K562 (cell line): ENCODE results near the gene IGF1R. TPM values are rescaled to one million over a fixed set of nuclear protein-coding genes. Genes with fewer than 3 reads are reported as not detected.

Experiments used
- ATAC-seq: fragments of 200-7000 bp; cut with Tn5 transposase; 3 replicates; pipeline ENCODE4 v1.9.1; 2020; ENCODE audit warnings: moderate library complexity
- BruUV-seq: library from RNA; stranded (reverse); fragments of 400-500 nt; replicated peaks from 2 replicates; lab custom pipeline; 2021; lab: Mats Ljungman, UMichigan
- CTCF ChIA-PET: fragments of 300-600 bp; formaldehyde crosslinking; extraction: SDS; loops from one replicate; lab custom pipeline; 2021; ENCODE audit warnings: low intra/inter-chr PET ratio; lab: Yijun Ruan, JAX
- POLR2A ChIA-PET: fragments of 300-600, 350-650 bp; sonication (Branson Sonifier 250); formaldehyde crosslinking; extraction: SDS; loops from one replicate; lab custom pipeline; 2021; ENCODE audit warnings: antibody characterized with exemption, inconsistent platforms; lab: Yijun Ruan, JAX
- DNase-seq, 4 experiments: peaks; one replicate each; pipeline versions ENCODE4 v3.0.0 to v3.0.0-alpha.2; 2011 to 2018; ENCODE audit warnings: low spot score in 3 of 4, mixed read lengths in 3 of 4; ENCODE audit errors: extremely low read depth in 1 of 4
- FAIRE-seq: peaks from 2 replicates; lab custom pipeline; 2011; peaks lifted over from hg19 to GRCh38; lab: Jason Lieb, UNC
- H2AFZ ChIP-seq: 2 replicates; pipeline ENCODE4 v1.6.0; 2011; ENCODE audit warnings: low read depth, low read length, control low read depth, inconsistent platforms
- H3K27ac ChIP-seq: fragments of 200-600 bp; 3 replicates; pipeline ENCODE4 v1.8.0; 2011; ENCODE audit warnings: low read depth, mild to moderate bottlenecking, control low read depth, inconsistent platforms, low read length, moderate library complexity, mixed read lengths; ENCODE audit errors: extremely low read depth
- H3K27me3 ChIP-seq, 2 experiments: fragments of 300-600 bp in 1 of 2; 2 replicates in 1 of 2; 3 replicates in 1 of 2; pipeline versions ENCODE4 v1.6.0 to v1.8.0; 2011; ENCODE audit warnings: inconsistent platforms in 2 of 2, low read length in 2 of 2, mild to moderate bottlenecking in 1 of 2, mixed read lengths in 1 of 2, moderate library complexity in 1 of 2; ENCODE audit not compliant: control insufficient read depth in 2 of 2, insufficient read depth in 2 of 2
- H3K36me3 ChIP-seq: fragments of 300-600 bp; 3 replicates; pipeline ENCODE4 v1.8.0; 2011; ENCODE audit warnings: mild to moderate bottlenecking, low read length, inconsistent platforms; ENCODE audit not compliant: control insufficient read depth, insufficient read depth
- H3K4me1 ChIP-seq, 2 experiments: fragments of 200-600 bp in 1 of 2; replicated peaks in 1 of 2; 2 replicates in 1 of 2; 3 replicates in 1 of 2; pipeline versions ENCODE4 v1.5.1 to v1.8.0; 2011; ENCODE audit warnings: inconsistent platforms in 2 of 2, low read length in 2 of 2, mild to moderate bottlenecking in 1 of 2, mixed read lengths in 1 of 2, moderate library complexity in 1 of 2; ENCODE audit not compliant: control insufficient read depth in 2 of 2, insufficient read depth in 2 of 2
- H3K4me2 ChIP-seq: 2 replicates; pipeline ENCODE4 v1.6.1; 2011; ENCODE audit warnings: low read length, control low read depth, inconsistent platforms, mixed read lengths; ENCODE audit not compliant: insufficient read depth
- H3K4me3 ChIP-seq: fragments of 200-600 bp; sonication (generic), shearing (Covaris generic); 2 replicates; pipeline ENCODE4 v1.5.1; 2016; ENCODE audit warnings: control low read depth, inconsistent platforms
- H3K79me2 ChIP-seq: fragments of 200-600 bp; 3 replicates; pipeline ENCODE4 v1.8.0; 2011; ENCODE audit warnings: low read length, inconsistent platforms; ENCODE audit not compliant: control insufficient read depth, insufficient read depth
- H3K9ac ChIP-seq, 2 experiments: 2 replicates each; pipeline versions ENCODE4 v1.6.0 to v1.6.1; 2011; ENCODE audit warnings: low read depth in 2 of 2, low read length in 2 of 2, control low read depth in 1 of 2, inconsistent platforms in 1 of 2, mild to moderate bottlenecking in 1 of 2, mixed read lengths in 1 of 2; ENCODE audit not compliant: insufficient read depth in 1 of 2
- H3K9me1 ChIP-seq: one replicate; pipeline ENCODE4 v1.6.0; 2011; ENCODE audit warnings: inconsistent platforms, mild to moderate bottlenecking, low read length, moderate library complexity; ENCODE audit not compliant: control insufficient read depth, insufficient read depth
- H3K9me3 ChIP-seq: replicated peaks from 2 replicates; pipeline ENCODE4 v1.5.1; 2011; ENCODE audit warnings: low read depth, low read length, inconsistent platforms; ENCODE audit not compliant: control insufficient read depth, insufficient read depth
- H4K20me1 ChIP-seq: replicated peaks from 2 replicates; pipeline ENCODE4 v1.6.1; 2011; ENCODE audit warnings: low read length, inconsistent platforms, mixed read lengths; ENCODE audit not compliant: control insufficient read depth, insufficient read depth
- ARNT ChIP-seq, 2 experiments: fragments of 450-650 bp; IDR thresholded peaks; 2 replicates each; pipeline ENCODE4 v1.6.1; 2016; ENCODE audit warnings: mild to moderate bottlenecking in 1 of 2
- BMI1 ChIP-seq: fragments of 150-350 bp; IDR thresholded peaks from 2 replicates; pipeline ENCODE4 v1.6.1; 2014; ENCODE audit warnings: low read length
- CBFB ChIP-seq: sonication (generic); formaldehyde crosslinking; IDR thresholded peaks from 2 replicates; pipeline ENCODE4 v1.4.0; 2020; ENCODE audit warnings: mild to moderate bottlenecking, missing genetic modification reagents
- DNMT1 ChIP-seq: fragments of 450-650 bp; IDR thresholded peaks from 2 replicates; pipeline ENCODE4 v1.6.1; 2016; ENCODE audit warnings: antibody characterized with exemption, mild to moderate bottlenecking
- MAFK ChIP-seq: IDR thresholded peaks from 2 replicates; pipeline ENCODE4 v1.6.1; 2011; ENCODE audit warnings: low read length, improper control_type of control experiment
- NCOA2 ChIP-seq, 2 experiments: fragments of 450-650 bp; IDR thresholded peaks; 2 replicates each; pipeline ENCODE4 v1.6.1; 2018; ENCODE audit warnings: mild to moderate bottlenecking in 2 of 2, moderate library complexity in 1 of 2; ENCODE audit not compliant: partially characterized antibody in 2 of 2
- NEUROD1 ChIP-seq: fragments of 150-350 bp; IDR thresholded peaks from 2 replicates; pipeline ENCODE4 v1.6.1; 2014; ENCODE audit warnings: borderline replicate concordance, low read length, low read depth; ENCODE audit not compliant: partially characterized antibody
- POLR2AphosphoS5 ChIP-seq: IDR thresholded peaks from 2 replicates; pipeline ENCODE4 v1.6.1; 2011; ENCODE audit warnings: mild to moderate bottlenecking, low read depth, low read length, moderate library complexity; ENCODE audit not compliant: control insufficient read depth, insufficient read depth
- PURB ChIP-seq: sonication (generic); formaldehyde crosslinking; IDR thresholded peaks from 2 replicates; pipeline ENCODE4 v1.9.0; 2021; ENCODE audit warnings: low read depth, mild to moderate bottlenecking, missing genetic modification reagents
- SPI1 ChIP-seq: IDR thresholded peaks from 2 replicates; pipeline ENCODE4 v1.6.1; 2011; ENCODE audit warnings: low read depth, low read length, control low read depth, borderline replicate concordance
- TEAD2 ChIP-seq: fragments of 450-650 bp; IDR thresholded peaks from 2 replicates; pipeline ENCODE4 v1.6.1; 2016; ENCODE audit warnings: missing genetic modification characterization, control low read depth, missing compliant biosample characterization
- ZNF146 ChIP-seq: IDR thresholded peaks from one replicate; pipeline ENCODE4 v1.6.1; 2018; ENCODE audit warnings: missing compliant biosample characterization; ENCODE audit not compliant: unreplicated experiment
- ZNF197 ChIP-seq: fragments of 200-800 bp; sonication (Bioruptor generic); IDR thresholded peaks from 2 replicates; pipeline ENCODE4 v1.6.1; 2016; ENCODE audit warnings: low read depth, missing genetic modification characterization, missing compliant biosample characterization
- WGBS: fragments of 100-300 bp; shearing (Covaris generic); methylation state at CpG from one replicate; pipeline ENCODE4 v1.1.6; 2016; ENCODE audit warnings: low coverage, mixed read lengths; ENCODE audit not compliant: insufficient coverage; ENCODE audit errors: missing lambda C conversion rate; 5-methylcytosine and 5-hydroxymethylcytosine counted together
- in situ Hi-C: fragments of 300-500 bp; cut with MboI; formaldehyde crosslinking; loops from 4 replicates; pipeline ENCODE4 v1.15.0; 2018; ENCODE audit warnings: inconsistent platforms, mixed read lengths
- intact Hi-C: fragments of 100-400 bp; cut with micrococcal nuclease; formaldehyde crosslinking; loops from 2 replicates; pipeline ENCODE4 v1.14.2; 2022
- polyA plus RNA-seq, 8 experiments: library from polyadenylated mRNA; depleted of rRNA in 4 of 8; stranded (reverse) in 5 of 8; unstranded in 3 of 8; fragments of >200 nt; fragmentation: Nextera tagmentation in 2 of 8; fragmentation: Illumina TruSeq in 1 of 8; extraction: Ambion mirVana in 2 of 8; extraction: Trizol in 1 of 8; gene quantifications; 2 replicates each; pipeline versions ENCODE4 v1.2.1 to v1.2.3, GENCODE V29; 2011 to 2014; ENCODE audit warnings: inconsistent platforms in 1 of 8, missing spikeins in 1 of 8
- total RNA-seq, 7 experiments: library from RNA; depleted of rRNA in 6 of 7; stranded (reverse); fragments of >200 nt in 6 of 7; fragmentation: Illumina TruSeq in 2 of 7; extraction: Trizol in 2 of 7; gene quantifications; 2 replicates each; pipeline versions ENCODE4 v1.2.1 to v1.2.3, GENCODE V29; 2011 to 2021; ENCODE audit warnings: low replicate concordance in 1 of 7
- TF ChIP-seq, protein P1 (sequence below): fragments of 250-450 bp; sonication (Bioruptor Pico); IDR thresholded peaks from 2 replicates; pipeline ENCODE4 v1.5.1; 2021; ENCODE audit warnings: mild to moderate bottlenecking
- TF ChIP-seq, protein P2 (sequence below): sonication (generic); formaldehyde crosslinking; IDR thresholded peaks from 2 replicates; pipeline ENCODE4 v1.8.0; 2022; ENCODE audit warnings: missing genetic modification reagents, mild to moderate bottlenecking, moderate library complexity, borderline replicate concordance
- TF ChIP-seq, protein P3 (sequence below): fragments of 250-450 bp; sonication (Bioruptor Pico); IDR thresholded peaks from 2 replicates; pipeline ENCODE4 v1.9.0; 2021; ENCODE audit warnings: mild to moderate bottlenecking
- TF ChIP-seq, protein P4 (sequence below): fragments of 250-450 bp; sonication (Bioruptor Pico); IDR thresholded peaks from 2 replicates; pipeline ENCODE4 v1.4.0; 2020
- TF ChIP-seq, protein P5 (sequence below): fragments of 250-450 bp; sonication (Bioruptor Pico); IDR thresholded peaks from 2 replicates; pipeline ENCODE4 v1.8.0; 2022; ENCODE audit warnings: moderate library complexity, mild to moderate bottlenecking, inconsistent platforms

IGF1R gene
- total and polyA plus RNA-seq, 9 of the 15 experiments (the other 6 are each of a cell fraction or from before 2014, with no cell fraction given) = 0.35 to 8.0 (median 1.6) TPM

DNA sequence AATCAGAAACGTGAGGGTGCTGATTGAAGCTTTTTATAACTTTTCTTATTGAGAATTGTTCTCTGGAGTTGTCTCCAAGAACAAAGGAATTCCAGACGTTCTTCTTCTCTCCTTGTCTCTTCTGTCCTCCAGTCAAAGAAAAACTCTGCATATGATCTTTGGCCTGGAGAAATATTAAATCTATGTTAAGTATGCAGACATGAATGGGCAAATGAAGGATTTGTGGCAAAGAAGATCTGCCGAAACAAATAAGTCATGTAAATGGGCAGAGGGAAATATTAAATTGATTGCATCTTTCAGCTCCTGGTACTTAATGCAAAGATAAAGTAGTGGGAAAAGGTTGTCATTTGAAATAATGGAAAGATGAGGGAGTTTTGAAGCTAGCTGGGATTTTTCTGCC is 74.9 kb downstream of the IGF1R start (continued):
- TF ChIP-seq, protein P1, sequence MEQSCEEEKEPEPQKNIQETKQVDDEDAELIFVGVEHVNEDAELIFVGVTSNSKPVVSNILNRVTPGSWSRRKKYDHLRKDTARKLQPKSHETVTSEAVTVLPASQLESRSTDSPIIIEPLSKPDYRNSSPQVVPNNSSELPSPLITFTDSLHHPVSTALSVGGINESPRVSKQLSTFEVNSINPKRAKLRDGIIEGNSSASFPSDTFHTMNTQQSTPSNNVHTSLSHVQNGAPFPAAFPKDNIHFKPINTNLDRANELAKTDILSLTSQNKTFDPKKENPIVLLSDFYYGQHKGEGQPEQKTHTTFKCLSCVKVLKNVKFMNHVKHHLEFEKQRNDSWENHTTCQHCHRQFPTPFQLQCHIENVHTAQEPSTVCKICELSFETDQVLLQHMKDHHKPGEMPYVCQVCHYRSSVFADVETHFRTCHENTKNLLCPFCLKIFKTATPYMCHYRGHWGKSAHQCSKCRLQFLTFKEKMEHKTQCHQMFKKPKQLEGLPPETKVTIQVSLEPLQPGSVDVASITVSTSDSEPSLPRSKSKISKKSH (CRISPR knock-in tag) = no peak
- TF ChIP-seq, protein P2, sequence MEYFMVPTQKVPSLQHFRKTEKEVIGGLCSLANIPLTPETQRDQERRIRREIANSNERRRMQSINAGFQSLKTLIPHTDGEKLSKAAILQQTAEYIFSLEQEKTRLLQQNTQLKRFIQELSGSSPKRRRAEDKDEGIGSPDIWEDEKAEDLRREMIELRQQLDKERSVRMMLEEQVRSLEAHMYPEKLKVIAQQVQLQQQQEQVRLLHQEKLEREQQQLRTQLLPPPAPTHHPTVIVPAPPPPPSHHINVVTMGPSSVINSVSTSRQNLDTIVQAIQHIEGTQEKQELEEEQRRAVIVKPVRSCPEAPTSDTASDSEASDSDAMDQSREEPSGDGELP (CRISPR knock-in tag) = no peak
- TF ChIP-seq ZNF146 (CRISPR knock-in tag) (no peak), BMI1 (no peak)

DNA sequence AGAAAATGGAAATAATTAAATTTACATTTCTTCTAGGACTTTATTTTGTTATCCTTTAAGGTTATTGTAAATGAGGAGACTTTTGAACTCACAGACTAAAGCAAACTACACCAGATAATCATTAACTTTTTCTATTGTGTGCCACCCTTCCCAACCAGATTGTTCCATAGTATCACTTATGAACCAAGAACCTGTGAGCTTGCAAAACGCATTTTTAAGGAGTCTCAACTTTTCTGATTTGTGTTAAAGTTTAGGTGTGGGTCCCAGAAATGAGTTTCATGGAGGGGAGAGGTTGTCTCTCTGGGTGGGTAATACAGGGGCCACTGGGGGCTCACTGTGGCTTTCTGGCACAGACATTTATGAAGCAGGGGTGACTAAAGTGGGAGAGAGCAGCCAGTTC is 75.7 kb downstream of the IGF1R start:
- no peak overlapping the region for H2AFZ ChIP-seq
- H3K4me3 ChIP-seq = no peak overlapping the region
- no peak overlapping the region for H3K27ac ChIP-seq
- FAIRE-seq (no peak), DNase-seq (no peak), ATAC-seq (no peak)
- no peak overlapping the region for H3K9ac ChIP-seq
- in situ Hi-C loops = no loop called here
- no peaks in the 10 kb centered on the region for H3K4me1 ChIP-seq
- H3K9me1 ChIP-seq = no peaks in the 10 kb centered on the region
- H4K20me1 ChIP-seq = peaks cover 34% of the 10 kb centered on the region
- H3K27me3 ChIP-seq = peaks cover 7 to 37% of the 10 kb centered on the region in 2 experiments; a peak in 4 of 5 replicates
- WGBS = 0% methylated on average over 1 of the region's 1 CpG
- POLR2A ChIA-PET = interaction anchor here (0.8 kb wide), 1 partner anchor 14 kb away, joined by 3 read pairs; no protein-coding TSS in a partner anchor
- BruUV-seq = no TSS peak
- no peaks in the 10 kb centered on the region for H3K36me3 ChIP-seq
- TF ChIP-seq NEUROD1 (no peak), MAFK (no peak), TEAD2 (tag) (no peak), POLR2AphosphoS5 (no peak), ZNF197 (CRISPR knock-in tag) (no peak), DNMT1 (no peak), PURB (CRISPR knock-in tag) (no peak), NCOA2 (IDR thresholded peaks at IDR 0.05; ENCODE audit: partially characterized antibody in 2 of 2) (no peak), CBFB (CRISPR knock-in tag) (no peak), ARNT (IDR thresholded peaks at IDR 0.05) (no peak), SPI1 (no peak)
- TF ChIP-seq, protein P3, sequence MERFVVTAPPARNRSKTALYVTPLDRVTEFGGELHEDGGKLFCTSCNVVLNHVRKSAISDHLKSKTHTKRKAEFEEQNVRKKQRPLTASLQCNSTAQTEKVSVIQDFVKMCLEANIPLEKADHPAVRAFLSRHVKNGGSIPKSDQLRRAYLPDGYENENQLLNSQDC (CRISPR knock-in tag) = no peak
- TF ChIP-seq, protein P4, sequence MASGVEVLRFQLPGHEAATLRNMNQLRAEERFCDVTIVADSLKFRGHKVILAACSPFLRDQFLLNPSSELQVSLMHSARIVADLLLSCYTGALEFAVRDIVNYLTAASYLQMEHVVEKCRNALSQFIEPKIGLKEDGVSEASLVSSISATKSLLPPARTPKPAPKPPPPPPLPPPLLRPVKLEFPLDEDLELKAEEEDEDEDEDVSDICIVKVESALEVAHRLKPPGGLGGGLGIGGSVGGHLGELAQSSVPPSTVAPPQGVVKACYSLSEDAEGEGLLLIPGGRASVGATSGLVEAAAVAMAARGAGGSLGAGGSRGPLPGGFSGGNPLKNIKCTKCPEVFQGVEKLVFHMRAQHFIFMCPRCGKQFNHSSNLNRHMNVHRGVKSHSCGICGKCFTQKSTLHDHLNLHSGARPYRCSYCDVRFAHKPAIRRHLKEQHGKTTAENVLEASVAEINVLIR = no peak
- TF ChIP-seq, protein P5, sequence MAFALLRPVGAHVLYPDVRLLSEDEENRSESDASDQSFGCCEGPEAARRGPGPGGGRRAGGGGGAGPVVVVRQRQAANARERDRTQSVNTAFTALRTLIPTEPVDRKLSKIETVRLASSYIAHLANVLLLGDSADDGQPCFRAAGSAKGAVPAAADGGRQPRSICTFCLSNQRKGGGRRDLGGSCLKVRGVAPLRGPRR (CRISPR knock-in tag) = no peak
- TF ChIP-seq, all 486 proteins: peak for 0
- CTCF ChIA-PET = no interaction called here
- Histone ChIP-seq H3K4me2 (no peak overlapping the region), H3K9me3 (no peaks in the 10 kb centered on the region), H3K79me2 (no peaks in the 10 kb centered on the region)
- intact Hi-C loops = no loop called here
